NCI-H2196 (cell line): ENCODE results near the gene GRAP.
"Not testable (repeated sequence)": the region's sequence is repeated elsewhere in the genome, so short reads cannot be mapped to it uniquely, and the experiment has no call there.

Source experiments
- DNase-seq: peaks from one replicate; lab custom pipeline; 2025; ENCODE audit not compliant: unreplicated experiment; lab: John Stamatoyannopoulos, UW

Gene GRAP

DNA sequence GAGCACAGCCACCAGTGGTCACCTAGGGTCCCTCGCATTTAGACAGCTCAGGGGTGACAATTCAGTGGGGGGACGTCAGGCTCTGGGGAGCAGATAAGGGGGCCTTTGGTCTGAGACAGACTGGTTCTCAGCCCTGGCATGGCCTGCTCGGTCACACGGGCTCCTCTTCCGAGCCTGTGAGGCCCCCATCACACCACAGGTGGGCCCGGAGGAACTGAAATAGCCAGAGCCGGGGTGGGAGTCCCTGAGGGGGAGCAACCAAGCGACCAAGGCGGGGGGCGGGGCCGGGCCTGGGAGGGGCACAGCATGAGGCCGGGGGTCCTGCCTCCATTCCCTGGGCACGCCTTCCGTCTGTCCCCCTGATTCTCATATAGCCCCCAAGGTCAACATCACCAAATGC lies 4.4 kb downstream of the GRAP start:
- DNase-seq = not testable (repeated sequence)

DNA sequence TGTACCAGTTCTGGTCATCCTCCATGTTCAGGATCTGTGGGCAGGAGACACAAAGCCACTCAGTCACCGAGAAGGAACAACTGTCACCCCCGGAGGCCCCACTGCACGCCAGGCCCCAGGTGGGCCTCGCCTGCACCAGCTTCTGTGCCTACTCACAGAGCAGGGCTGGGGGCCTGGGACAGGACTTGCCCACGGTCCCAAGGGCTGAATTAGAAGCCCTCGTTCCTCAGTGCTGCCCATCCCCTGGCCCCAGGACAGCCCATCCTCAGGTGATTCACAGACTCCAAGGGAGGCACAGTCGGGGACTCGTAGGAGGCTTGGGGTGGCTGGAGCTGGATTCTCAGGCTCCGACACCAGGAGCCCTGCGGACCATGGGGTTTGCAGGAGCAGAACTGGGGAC lies 4.9 kb downstream of the GRAP start:
- DNase-seq = not testable (repeated sequence)

DNA sequence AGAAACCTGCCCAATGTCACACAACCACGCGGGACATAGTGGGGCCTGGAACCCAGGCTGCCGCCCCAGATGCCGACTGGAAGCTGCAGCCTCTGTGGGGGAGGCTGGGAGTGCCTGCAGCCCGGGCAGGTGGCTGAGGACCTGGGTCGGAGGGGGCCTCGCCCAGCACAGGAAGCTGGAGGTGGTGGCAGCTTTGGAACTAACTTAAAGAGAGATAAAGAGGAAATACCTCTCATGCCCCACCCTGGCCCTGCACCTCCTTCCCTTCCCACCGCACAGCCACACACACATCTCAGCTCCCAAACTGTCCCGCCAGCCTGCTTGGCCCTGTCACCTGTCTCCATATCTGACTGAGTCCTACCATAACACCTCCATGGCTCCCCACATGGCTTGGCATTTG lies 6.4 kb downstream of the GRAP start:
- DNase-seq = not testable (repeated sequence)

DNA sequence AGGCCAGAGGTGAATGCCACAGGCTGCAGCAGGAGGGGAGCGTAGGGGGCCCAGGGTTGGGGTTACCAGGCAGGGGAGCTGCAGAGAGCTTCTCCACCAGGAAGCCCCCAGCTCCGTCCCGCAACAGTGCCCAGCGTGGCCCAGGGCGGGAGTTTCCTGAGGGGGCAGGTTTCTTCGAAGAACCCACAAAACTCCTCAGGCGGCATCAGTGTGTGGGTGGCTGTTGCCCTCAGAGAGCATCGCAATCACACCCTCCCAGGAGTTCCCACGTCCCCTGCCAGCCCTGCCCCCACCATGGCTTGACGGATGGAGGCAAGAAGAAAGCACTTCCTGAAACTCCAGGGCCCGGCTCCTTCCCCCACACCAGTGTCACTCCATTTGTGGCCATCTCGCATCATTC lies 8.0 kb downstream of the GRAP start:
- not testable (repeated sequence) for DNase-seq

DNA sequence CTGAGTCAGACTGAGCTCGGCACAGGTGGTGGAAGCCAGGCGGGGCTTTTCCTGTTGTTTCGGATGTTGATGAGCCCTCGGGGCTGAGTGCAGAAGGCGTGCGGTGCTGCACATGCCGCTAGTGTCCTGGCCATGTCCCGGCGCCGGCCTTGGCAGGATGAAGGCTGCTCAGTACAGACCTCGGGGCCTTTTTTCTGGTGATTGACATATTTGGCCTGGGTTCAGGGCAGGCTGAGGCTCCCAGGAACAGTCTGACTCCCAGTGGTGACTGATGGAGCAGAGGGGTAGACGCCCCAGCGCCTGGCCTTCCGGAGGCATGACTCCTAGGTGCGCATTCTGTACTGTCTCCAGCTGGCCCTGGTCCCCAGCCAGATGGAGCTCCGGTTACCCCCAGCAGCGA lies 8.8 kb downstream of the GRAP start:
- DNase-seq = not testable (repeated sequence)

DNA sequence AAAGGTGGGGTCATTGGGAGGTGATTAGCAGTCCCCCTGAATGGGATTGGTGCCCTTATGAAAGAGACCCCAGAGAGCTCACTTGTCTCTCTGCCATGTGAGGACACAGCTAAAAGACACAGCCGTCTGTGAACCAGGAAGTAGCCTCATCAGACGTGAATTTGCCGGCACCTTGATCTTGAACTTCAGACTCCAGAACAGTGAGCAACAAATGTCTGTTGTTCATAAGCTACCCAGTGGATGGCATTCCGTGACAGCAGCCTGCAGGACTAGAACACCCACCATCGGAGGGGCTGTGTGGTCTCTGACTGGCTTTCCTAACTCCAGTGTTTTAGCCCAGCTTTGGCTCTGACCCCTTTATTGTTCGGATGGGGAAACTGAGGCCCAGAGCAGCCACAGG lies 9.2 kb downstream of the GRAP start:
- DNase-seq = not testable (repeated sequence)

DNA sequence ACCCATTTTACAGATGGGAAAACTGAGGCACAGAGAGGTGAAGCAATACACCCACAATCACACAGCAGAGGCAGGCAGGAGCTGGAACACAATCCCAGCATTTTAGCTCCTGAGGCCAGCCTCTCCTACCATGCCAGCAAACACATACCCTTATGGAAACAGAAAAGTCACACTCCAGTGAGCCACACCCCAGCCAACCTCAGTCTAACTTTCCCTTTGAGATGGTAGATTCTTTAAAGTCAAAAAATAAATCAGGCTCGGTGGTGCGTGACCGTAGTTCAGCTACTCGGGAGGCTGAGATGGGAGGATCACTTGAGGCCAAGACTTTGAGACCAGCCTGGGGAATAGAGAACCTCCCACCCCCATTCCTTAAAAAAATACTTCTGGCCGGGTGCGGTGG lies 10.6 kb downstream of the GRAP start:
- DNase-seq = not testable (repeated sequence)

DNA sequence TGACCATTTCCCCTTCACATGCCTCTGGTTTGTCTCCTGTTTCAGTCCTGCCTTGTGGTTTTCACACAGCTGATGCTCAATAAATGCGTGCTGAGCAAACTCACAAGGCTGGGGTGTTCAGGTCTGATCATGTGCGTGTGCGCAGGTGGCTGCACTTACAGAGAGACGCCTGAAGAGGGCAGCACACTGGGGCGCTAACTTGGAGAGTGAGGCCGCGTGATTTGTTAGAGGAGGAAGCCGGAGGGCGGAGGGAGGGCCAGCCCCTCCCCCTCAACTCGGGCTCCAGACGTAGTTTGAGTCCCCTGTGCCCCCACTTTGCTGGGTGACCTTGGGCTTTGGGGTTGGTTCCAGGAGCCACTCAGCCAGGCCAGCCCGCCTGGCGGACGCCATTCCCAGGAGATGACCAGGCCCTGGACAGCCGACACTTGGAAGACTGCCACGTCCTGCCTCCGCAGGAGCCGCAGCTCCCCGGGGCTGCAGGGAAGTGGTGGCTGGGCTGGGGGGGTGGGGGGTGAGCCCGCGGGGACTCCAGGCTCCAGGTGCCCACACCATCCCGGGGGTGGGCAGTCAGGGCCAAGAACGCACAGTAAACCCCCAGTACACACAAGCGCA lies 14.3 kb downstream of the GRAP start:
- DNase-seq = not testable (repeated sequence)

DNA sequence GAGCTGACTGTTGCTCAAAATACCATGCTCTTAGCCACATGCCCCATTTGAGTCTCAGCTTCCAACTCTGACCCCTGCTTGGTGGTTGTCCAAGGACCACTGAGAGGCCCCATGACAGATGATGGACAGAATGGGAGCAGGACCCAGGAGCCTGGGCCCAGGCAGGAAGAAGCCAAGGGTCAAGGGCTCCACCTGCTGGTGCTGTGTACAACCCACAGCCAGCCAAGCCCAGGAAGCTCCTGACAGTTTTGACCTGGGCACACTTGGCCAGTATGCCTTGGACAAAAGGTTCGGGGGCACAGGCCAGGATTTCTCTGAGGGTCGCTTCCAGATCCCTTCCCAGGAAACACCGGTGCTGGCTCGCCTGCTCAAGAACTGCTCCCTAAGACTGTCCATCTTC lies 15.0 kb downstream of the GRAP start:
- DNase-seq = not testable (repeated sequence)

DNA sequence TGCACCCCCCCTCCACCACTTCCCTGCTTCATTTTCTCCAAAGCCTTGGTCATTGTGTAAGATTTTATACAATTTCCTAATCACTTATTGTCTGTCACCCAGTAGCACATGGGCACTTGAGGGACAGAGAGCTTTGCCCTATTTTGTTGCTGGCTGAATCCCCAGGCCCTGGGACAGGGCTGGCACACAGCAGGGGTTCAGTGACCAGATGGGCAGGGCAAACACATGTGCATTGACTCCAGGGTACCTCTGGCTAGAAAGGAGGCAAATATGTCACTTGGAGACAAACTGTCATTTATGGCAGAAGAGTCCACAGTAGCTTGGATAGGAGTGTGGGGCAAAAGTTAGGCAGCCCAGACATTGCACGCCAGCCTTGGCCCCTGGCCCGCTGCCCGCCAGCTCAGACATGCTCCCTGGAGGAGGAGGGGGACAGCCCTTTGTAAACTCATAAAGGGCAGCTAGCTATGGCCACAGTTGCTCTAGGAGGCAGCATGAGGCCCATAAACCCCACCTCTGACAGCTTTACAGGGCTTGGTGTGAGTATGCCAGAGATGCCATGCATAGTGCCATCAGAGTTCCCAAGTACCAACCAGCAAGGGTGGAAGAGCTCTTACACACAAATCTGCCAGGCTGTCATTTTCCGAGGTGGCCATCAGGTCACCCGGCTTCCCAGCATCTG lies 15.8 kb downstream of the GRAP start:
- DNase-seq = not testable (repeated sequence)

DNA sequence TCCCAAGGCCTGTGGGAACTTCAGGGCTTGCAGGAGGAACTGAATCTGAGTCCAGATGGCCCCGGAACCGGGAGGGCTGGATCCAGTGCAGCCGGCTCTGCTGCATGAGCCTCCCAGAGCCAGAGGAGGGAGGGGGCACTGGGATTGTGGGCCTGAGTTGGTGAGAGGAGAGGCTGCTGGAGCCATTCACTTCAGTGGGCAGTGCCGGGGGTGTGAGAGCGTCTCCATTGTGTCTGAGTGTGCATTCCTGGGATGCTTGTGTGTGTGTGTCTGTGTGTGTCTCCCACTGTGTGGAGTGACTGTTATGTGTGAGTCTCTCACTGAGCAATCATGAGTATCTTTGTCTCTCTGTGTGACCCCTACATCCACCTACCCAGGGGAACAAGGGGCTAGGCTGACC lies 17.0 kb downstream of the GRAP start:
- not testable (repeated sequence) for DNase-seq

DNA sequence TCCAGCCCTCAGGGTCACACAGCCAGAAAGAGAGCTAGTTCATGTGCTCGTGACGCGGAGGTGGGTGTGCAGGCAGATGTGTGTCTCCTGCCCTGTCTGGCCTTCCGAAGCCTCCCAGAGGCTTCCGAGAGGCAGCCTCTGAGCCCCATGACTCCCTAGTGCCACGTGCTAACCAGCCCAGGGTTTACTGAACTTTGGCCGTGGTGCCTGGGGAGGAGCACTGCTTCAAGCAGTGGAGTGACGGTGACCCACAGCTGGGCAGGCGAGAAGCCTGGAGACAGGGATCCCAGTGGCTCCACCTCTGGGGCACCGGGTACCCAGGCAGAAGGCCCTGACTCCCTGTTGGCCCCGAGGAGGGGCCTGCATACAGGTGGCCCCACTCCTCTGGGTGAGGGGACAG lies 18.1 kb downstream of the GRAP start:
- not testable (repeated sequence) for DNase-seq

DNA sequence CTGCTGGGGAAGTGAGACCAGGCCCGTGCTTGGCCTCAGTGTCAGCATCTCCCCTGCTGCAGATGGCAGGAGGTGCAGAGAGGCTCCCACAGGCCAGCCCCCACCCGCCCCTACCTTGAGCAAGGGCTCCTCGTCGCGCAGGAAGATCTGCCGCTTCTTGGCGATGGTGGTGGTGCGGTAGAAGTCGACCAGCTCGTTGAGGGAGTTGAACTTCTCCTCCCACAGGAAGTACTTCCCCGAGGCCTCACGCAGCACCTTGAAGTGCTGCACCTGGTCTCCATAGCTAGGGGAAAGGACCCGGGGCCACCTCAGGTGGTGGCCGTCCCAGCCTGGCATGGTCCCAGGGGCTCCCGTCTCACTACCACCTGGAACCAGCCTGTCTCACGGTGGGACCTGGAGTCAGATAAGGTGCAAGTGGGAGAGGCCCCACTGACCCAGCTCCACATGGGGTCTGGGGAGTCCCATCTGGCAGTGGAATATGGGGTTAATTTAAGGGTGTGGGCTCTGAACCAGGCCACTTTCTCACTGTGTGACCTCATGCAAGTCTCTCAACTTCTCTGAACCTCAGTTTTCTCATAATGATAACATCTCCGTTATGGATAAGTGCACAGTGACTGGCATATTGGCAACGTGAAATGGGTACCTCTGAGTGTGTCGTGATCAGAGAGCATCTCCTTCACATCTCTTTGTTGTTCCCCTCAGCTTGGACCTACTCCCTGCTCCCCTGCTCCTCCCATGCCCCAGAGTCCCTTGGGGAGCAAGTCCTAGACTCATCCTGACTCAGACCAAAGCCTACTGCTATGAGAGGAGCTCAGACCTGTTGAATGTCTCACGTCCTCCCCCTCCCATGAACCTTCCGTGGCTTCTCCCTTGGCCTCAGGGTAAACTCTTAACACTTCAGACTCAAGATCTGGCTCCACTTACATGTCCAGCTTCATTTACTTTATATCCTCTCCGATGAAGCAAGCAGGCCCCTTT lies 22.4 kb downstream of the GRAP start:
- no peak for DNase-seq

DNA sequence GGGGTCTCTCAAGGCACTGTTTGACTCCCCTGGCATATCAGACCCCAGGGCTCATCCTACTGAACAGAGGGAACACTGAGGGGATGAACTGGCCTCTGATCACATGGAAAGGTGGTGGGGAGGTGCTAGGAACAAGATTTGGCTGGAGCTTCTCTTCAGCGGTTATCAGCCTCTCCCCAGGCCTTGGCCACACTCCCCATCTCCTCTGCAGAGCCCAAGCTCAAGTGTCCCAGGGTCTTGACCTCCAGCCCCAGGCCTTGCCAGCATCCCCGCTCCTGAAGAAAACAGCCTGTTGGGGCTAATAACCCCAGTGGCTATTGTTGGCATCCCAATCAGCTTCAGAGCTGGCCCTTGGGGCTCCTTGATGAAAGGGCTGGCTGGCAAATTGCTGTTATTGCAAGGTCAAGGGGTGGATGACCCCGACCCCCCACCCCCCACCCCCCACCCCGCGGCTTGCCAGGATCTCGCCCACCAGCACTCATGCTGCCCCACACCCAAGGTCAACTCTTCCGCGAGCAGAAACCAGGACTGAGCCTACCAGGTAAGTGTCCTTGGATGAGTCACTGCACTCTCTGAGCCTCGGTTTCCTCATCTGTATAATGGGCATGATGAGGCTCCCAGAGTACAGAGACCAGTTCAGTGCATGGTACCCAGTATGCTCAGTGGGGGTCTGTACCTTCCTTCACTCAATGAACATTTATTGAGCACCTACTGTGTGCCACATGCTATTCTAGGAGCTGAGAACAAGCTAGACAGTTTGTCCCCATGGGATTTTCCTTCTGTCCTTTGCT lies 23.4 kb downstream of the GRAP start:
- DNase-seq = no peak

DNA sequence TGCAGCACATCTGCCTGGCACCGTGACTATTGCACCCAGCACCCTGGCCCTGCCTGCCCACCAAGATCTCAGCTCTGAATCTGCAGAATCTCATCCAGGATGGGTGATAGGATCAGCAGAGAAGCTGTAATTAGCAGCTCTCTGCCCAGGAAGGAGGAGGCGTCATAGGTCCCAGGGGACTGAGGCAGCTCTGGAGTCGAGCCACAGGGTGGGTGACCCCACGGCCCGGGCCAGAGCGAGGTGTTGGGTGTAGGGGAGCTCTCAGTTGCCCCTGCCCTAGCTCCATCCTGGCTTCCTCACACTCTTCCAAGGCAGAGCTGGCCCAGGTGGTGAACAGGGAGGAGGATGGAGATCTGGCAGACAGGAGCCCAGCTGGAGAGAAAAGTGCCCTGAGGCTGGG lies 24.0 kb downstream of the GRAP start:
- DNase-seq = no peak

DNA sequence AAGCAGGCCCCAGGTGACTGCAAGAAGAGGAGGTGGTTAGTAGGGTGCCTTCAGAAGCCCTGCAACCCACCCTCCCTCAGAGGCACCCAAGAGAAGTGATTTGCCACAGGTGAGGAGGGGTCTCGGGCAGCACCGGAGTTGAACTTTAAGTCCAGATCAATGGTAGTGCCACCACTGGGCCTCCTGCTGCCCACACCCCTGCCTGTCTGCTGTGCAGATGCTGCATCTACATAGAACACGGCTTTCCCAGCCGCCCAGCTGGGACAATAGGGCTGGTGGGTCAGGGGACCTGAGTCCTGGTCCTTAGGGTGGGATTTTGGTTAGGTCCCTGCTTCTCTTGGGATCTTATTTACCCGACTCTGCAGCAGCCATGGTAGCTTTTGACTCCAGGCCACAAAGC lies 24.6 kb downstream of the GRAP start:
- no peak for DNase-seq

DNA sequence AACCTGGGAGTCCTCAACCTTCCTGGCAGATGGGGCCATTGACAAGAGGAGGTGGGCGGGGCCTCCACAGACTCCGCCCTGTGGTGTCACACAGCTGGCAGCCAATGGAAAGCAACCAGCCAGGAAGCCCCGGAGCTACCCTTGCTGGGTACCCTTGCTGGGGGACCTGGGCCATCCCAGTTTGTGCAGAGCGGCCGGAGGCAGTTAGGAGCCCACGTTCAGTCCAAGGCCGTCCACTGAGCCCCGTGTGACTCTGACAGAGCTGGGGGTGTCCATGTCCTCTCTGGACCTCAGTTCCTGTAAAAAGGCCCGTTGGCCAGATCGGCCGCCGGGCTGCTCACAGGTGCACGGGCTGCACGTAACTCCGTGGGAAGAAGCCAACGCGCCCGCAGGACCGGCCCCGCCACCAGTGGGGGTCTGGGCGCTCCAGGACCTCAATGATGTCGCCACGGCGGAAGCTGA lies 25.1 kb downstream of the GRAP start:
- DNase-seq = no peak

DNA sequence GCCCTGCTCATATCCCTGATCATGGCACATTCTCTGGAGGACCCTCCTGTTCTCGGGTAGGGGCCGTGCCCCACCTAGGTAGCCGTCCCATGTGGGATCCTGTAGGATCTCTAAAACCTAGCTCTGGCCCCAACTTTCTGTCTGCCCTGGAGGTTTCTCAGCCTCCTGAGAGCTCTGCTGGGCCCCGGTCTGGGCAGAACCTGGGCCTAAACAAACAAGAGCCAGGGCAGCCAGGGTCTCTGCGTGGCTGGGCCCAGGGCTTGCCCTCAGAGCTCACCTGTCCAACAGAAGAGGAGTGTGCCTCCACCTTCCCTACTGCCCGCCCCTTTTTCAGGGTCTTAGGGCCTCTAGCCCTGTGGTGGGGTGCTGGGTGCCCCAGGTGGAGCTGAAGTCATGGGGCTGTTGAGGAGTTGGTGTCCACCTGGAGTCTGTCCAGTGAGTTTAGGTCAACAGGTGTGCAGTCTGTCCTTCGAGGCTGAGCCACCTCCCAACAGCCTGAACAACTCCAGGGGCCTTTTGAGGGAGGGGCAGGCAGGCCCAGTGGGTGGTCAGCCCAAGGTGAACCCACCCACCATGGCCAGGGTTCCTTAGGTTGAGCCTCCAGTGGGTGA lies 25.6 kb downstream of the GRAP start:
- DNase-seq = not testable (repeated sequence)

DNA sequence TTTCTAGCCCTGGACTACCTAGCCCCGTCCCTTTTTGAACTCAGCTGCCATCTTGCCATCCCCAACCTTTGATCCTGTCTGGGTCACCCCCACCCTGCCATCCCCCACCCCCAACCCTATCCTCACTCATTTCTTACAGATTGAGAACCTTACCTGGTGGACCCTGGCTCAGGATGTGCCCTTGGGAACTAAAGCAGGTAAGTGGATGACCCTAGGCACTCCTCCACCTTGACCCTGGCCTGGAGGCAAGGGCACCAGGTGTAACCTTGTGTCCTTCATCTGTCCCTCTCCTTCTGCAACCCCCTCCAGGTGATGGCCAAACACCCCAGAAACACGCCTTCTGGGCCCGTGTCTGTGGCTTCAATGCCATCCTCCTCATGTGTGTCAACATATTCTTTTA lies 26.7 kb downstream of the GRAP start:
- DNase-seq = no peak
